ENCODE results near the gene CMTM6. TPM values are rescaled to one million over a fixed set of nuclear protein-coding genes. Genes with fewer than 3 reads are reported as not detected.

Gene CMTM6
- total and polyA plus RNA-seq, 7 donors: 3.7 to 8.0 (median 5.5) TPM

- ATAC-seq: no peak
- intact Hi-C loops (cut with DNase I): no loop called here
- Histone ChIP-seq H3K27me3 (ENCODE audit: insufficient read depth in 3 of 3, low read length in 2 of 3) (no peaks in the 10 kb centered on the region), H3K9me3 (no peaks in the 10 kb centered on the region), H3K36me3 (ENCODE audit: insufficient read depth in 1 of 2, low read depth in 1 of 2) (no peaks in the 10 kb centered on the region), H3K27ac (no peak overlapping the region), H3K4me1 (no peaks in the 10 kb centered on the region), H3K4me3 (no peak overlapping the region)
- no peak for DNase-seq
- WGBS, 3 donors: 51 to 65% (median 54%) methylated on average over 4 of the region's 4 CpGs
- TF ChIP-seq, protein P1, sequence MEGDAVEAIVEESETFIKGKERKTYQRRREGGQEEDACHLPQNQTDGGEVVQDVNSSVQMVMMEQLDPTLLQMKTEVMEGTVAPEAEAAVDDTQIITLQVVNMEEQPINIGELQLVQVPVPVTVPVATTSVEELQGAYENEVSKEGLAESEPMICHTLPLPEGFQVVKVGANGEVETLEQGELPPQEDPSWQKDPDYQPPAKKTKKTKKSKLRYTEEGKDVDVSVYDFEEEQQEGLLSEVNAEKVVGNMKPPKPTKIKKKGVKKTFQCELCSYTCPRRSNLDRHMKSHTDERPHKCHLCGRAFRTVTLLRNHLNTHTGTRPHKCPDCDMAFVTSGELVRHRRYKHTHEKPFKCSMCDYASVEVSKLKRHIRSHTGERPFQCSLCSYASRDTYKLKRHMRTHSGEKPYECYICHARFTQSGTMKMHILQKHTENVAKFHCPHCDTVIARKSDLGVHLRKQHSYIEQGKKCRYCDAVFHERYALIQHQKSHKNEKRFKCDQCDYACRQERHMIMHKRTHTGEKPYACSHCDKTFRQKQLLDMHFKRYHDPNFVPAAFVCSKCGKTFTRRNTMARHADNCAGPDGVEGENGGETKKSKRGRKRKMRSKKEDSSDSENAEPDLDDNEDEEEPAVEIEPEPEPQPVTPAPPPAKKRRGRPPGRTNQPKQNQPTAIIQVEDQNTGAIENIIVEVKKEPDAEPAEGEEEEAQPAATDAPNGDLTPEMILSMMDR (IDR thresholded peaks at IDR 0.05): no peak
Measured at GRCh38 chr3:32452009-32452408, 50.6 kb downstream of the CMTM6 start.

DNA sequence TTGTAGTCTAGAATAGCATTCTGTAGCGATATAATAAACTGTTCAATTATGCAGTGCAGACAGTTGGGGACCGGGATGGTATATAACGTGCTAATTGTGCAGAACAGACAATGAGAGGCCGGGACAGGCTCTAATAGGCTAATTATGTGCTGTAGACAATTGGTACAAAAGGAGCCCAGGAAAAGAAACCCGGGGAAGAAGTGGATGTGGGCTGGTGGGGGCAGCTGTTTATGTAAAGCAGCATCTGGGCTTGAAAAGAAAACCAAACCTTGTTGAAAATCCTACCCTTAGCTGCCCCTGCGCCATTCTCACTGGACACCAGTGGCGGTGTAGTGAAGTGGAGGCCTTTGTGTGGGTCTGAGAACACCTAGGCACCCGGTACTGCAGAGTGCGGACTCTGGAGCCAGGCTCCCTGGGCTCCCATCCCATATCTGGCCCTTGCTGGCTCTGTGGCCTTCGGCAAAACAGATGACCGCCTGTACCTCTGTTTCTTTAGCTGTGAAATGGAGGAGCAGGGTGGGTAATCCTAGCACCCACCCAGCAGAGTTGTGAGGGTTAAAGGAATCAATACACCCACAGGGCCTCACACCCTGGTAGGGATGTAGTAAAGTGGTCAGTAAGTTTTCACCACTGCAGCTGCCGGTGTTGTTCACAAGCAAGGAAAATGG is 51.5 kb downstream of the CMTM6 start:
- intact Hi-C loops (cut with DNase I): no loop called here
- Histone ChIP-seq H3K4me1 (no peaks in the 10 kb centered on the region), H3K27me3 (ENCODE audit: insufficient read depth in 3 of 3, low read length in 2 of 3) (no peaks in the 10 kb centered on the region), H3K9me3 (no peaks in the 10 kb centered on the region), H3K4me3 (no peak overlapping the region), H3K36me3 (ENCODE audit: insufficient read depth in 1 of 2, low read depth in 1 of 2) (no peaks in the 10 kb centered on the region), H3K27ac (no peak overlapping the region)
- DNase-seq (no peak), ATAC-seq (no peak)
- 93 to 94% (median 93%) methylated on average over 12 of the region's 12 CpGs for WGBS, 3 donors
- TF ChIP-seq, protein P1 (IDR thresholded peaks at IDR 0.05): no peak

- Histone ChIP-seq H3K36me3 (ENCODE audit: insufficient read depth in 1 of 2, low read depth in 1 of 2) (no peaks in the 10 kb centered on the region), H3K4me1 (no peaks in the 10 kb centered on the region), H3K27ac (no peak overlapping the region), H3K4me3 (no peak overlapping the region), H3K9me3 (no peaks in the 10 kb centered on the region), H3K27me3 (ENCODE audit: insufficient read depth in 3 of 3, low read length in 2 of 3) (no peaks in the 10 kb centered on the region)
- TF ChIP-seq, protein P1 (IDR thresholded peaks at IDR 0.05): no peak
- intact Hi-C loops (cut with DNase I): no loop called here
- ATAC-seq (no peak), DNase-seq (no peak)
- 87 to 94% (median 91%) methylated on average over 2 of the region's 2 CpGs for WGBS, 3 donors
Measured at GRCh38 chr3:32450426-32450825, 52.2 kb downstream of the CMTM6 start.

- Histone ChIP-seq H3K4me3 (no peak overlapping the region), H3K9me3 (no peaks in the 10 kb centered on the region), H3K36me3 (ENCODE audit: insufficient read depth in 1 of 2, low read depth in 1 of 2) (no peaks in the 10 kb centered on the region), H3K27ac (no peak overlapping the region), H3K27me3 (ENCODE audit: insufficient read depth in 3 of 3, low read length in 2 of 3) (no peaks in the 10 kb centered on the region), H3K4me1 (no peaks in the 10 kb centered on the region)
- intact Hi-C loops (cut with DNase I): no loop called here
- WGBS, 3 donors: 55 to 75% (median 67%) methylated on average over 3 of the region's 3 CpGs
- ATAC-seq (no peak), DNase-seq (no peak)
- TF ChIP-seq, protein P1 (IDR thresholded peaks at IDR 0.05): no peak
Measured at GRCh38 chr3:32449691-32450090, 53.0 kb downstream of the CMTM6 start.
